HuH-7.5 (cell line): ENCODE results near the gene SYT12.

Experiments
- DNase-seq: peaks from one replicate; pipeline ENCODE4 v3.0.0; 2011; ENCODE audit warnings: low spot score

Gene SYT12

GRCh38 chr11:67027943-67028542 lies 5.1 kb downstream of the SYT12 start:
- DNase-seq = no peak

GRCh38 chr11:67029146-67029545 lies 6.2 kb downstream of the SYT12 start:
- no peak for DNase-seq

- DNase-seq = no peak
These were observed 8.0 kb downstream of the SYT12 start for GRCh38 chr11:67030976-67031375.

- no peak for DNase-seq
These were observed 9.0 kb downstream of the SYT12 start for GRCh38 chr11:67031791-67032561.

DNA sequence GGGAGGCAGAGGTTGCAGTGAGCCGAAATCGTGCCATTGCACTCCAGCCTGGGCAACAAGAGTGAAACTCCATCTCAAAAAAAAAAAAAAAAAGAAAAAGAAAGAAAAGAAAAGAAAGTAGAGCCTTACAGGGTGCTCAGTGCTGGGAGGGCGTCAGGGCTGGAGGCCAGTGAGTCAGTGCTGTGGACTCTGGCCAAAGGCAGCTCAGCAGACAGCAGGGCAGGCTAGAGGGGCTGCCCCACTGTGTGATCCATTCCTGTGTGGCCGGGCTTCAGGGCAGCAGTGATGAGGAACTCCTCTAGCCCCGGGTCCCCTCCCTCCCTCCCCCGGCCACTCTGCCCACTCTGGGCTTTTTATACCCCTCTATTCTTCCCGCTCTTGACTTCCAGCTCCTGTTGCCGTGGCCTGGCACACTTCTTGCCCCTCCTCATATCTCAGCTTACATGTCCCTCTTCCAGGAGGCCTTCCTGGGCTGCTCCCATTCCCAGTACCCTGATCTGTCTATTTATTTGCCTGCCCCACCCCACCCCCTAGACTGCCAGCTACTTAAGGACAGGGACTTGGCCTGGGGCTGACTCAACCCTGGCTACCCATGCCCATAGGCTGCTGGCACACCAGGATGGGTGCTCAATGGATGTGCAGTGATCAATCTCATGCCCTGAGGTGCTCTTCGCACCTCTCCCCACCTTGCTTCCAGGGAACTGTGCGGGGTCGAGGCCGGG lies 10.1 kb downstream of the SYT12 start:
- DNase-seq = no peak

DNA sequence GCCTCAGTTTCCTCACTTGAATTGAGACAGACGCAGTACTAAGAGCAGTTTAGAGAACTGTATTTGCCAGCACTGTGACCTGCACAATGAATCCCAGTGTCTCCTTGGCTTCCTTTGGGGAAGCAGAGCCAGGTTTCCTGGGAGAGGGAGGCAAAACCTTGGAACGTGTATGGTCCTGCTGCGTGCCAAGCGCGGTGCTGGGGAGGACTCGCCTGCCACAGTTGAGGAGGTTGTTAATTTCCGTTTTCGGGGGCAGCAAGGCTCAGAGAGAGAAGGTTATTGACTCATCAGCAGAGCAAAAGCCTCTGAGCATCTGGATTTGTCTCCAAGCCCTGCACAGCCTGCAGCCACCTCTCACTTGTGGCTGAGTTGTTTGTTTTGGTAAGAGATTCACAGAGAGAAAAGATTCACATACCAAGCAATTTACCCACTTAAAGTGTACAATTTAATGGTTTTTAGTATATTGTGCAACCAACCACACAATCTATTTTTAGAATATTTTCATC lies 10.8 kb downstream of the SYT12 start:
- DNase-seq = peak; percentile 61

GRCh38 chr11:67034350-67034749 lies 11.4 kb downstream of the SYT12 start:
- no peak for DNase-seq

DNA sequence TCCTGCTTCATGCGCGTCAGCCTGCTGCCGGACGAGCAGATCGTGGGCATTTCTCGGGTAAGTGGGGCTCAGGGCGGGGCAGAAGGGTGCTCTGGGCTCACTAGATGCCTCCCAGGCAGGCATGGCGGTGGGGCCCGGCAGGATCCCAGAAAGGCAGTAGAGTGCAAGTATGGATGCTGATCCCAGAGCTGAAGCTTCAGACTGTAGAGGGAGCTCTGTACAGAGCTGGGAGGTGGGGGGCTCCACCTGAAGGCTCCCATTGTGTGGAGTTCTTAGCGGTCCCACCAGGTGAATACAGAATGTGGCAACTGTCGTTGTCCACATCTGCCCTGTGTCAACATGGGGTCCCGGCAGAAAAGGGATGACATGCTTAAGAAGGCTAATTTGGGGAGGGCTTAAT lies 17.2 kb downstream of the SYT12 start:
- no peak for DNase-seq

GRCh38 chr11:67041602-67042001 lies 18.7 kb downstream of the SYT12 start:
- peak; percentile 99 for DNase-seq

DNA sequence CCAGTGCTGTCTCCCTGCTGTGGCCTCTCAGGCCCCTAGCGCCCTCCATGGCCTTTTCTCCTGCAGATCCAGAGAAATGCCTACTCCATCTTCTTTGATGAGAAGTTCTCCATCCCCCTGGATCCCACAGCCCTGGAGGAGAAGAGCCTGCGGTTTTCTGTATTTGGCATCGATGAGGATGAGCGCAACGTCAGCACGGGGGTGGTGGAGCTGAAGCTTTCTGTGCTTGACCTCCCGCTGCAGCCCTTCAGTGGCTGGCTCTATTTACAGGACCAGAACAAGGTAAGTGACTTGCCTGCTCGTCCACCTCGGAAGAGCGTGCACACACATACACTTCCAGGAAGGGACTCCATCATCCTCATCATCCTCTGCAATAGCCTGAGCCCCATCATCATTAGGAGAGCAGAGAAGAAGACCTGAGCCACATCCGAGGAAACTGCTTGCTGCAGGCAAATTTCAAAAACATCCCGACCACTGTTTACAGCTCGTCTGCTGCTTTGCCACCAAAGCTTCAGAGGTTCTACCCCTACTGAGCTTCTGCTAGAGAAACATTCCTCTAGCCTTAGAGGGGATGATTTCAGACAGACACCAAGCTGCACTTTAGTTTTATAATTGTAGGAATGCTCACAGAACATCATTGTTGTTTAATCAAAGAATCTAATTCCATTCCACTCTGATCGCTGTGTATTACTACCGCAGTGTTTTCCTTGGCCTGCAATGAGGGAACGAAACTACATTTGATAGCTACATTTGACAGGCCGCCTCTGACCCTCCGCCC lies 20.8 kb downstream of the SYT12 start:
- DNase-seq = no peak

DNA sequence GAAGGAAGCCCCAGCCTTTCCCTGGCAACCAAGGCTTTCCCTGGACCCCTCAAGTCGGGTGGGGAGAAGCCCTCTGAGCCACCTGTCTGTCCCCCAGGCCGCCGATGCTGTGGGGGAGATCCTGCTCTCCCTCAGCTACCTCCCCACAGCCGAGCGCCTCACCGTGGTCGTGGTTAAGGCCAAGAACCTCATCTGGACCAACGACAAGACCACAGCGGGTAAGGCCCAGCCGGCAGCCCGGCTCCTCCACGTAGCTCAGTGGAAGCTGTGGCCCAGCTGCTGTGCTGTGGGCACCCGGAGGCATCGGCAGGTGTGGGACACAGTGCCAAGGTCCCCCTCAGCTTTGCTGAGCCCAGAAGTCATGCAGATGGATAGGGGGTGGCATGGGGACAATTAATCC lies 21.6 kb downstream of the SYT12 start:
- DNase-seq = no peak

- no peak for DNase-seq
These were observed 22.4 kb downstream of the SYT12 start for GRCh38 chr11:67045314-67045713.

DNA sequence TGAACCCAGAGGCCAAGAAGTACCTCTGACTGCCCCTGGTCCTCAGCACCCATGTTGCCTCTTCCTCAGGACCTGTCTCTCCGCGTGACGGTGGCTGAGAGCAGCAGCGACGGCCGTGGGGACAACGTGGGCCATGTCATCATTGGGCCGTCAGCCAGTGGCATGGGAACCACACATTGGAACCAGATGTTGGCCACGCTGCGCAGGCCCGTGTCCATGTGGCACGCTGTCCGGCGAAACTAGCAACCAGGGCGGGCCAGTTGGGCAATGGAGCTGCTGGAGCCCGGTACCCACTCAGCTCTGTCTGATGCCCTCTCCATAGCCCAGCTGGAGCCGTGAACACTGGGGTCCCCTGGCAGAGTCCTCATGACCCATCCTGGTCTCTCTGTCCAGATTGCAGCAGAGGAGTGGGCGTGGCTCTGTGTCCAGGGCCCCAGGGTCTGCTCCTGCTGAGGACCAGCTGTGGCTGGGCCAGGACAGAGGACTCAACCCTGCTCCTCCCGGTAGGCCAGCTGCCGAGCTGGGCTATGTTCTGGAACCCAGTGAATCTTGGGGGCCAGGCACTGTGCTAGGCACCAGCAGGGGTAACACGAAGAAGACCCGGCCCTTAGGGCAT lies 25.7 kb downstream of the SYT12 start:
- no peak for DNase-seq

- DNase-seq = peak; percentile 85
These were observed 27.2 kb downstream of the SYT12 start for GRCh38 chr11:67050139-67050538.

DNA sequence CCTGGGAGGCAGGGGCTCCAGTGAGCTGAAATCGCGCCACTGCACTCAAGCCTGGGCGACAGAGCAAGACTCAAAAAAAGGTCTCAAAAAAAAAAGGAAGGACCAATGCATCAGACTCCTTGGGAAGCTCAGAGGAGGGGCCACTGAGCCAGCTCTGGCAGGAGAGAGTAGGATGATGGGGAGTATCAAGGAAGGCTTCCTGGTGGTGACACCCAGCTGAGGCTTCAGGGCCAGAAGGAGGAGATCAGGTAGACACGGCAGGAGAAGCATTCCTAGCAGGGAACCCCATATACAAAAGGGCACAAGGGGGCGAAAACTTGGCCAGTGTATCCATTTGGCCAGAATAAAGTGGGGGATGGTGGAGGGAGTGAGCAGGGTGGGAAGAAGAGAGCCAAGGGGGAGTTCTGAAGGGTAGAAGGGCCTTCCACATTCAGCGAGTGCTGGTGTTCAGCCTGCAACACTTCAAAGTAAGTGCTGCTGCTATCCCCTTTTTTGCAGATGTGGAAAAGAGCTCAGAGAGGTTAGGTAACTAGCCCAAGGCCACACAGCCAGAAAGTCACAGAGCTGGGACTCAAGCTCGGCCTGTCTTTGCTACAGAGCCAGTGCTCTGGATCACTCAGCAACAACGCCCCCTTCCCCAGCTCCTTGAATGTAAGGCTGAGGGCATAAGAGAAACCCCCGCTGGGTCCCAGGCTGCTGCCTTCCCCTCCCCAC lies 28.4 kb downstream of the SYT12 start:
- DNase-seq = no peak

DNA sequence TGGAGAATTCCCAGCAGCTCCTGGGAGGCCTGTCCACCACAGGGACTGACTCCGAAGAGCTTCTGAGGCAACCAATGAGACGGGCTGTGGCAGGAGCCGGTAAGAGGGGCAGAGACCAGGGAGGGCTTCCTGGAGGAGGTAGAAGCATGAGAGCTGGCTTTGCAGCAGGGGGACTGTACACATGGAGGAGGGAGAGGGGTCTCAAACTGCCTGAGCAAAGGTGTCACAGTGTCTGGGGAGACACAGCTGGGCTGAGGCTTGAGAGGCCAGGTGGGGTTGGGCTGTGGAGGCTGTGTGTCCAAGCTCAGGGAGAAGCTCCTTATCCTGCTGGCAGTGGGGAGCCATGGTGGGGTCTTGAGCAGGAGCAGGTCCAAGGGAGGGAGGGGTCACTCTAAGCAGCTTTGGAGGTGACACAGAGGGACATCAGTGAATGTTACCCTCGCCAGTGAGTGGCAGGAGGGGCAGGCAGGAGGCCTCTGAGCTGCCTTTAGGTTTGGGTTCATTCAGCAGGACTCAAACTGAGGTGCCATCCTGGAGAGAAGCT lies 29.1 kb downstream of the SYT12 start:
- DNase-seq = no peak

DNA sequence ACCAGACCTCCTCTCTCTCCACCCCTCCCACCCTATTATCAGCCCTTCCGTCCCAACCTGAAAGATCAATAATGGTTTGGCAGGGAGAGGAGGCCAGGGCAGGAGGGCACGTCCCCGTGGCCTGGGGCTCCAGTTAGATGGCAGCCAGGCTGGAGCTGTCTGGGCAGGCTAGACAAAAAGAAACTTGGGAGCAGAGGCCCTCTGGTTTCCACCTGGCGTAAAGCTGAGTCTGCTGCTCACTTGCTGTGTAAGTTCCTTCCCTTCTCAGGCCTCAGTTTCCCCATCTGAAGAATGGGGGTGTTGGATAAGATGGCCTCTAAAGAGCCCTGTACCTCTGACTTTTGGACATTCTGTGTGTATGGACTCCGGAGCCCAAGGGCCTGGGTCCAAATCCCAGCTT lies 30.0 kb downstream of the SYT12 start:
- peak; percentile 82 for DNase-seq

- peak; percentile 100 for DNase-seq
These were observed 31.0 kb downstream of the SYT12 start for GRCh38 chr11:67053896-67054329.

DNA sequence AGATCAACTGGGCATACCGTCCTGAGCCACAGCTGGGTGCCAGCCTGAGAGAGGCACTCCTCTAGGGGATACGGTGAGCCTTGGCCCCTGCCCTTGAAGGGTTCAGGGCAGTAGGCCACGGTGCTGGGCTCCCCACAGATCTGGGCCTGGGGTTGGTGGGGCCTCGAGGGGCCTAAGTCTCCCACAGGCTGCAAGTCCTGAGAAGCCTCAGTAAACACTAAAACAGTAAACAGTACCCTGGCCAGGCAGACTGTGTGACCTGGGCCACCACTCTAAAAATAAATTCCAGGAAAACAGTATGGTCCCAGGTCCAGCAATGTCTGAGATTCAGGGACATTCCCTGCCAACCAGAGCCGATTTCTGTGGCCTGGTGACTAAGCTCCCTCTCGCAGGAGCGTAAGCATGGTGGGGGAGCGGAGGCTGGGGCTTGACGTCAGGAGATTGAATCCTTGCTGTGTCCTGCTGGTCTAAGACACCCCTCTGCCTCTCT lies 31.5 kb downstream of the SYT12 start:
- peak; percentile 96 for DNase-seq

DNA sequence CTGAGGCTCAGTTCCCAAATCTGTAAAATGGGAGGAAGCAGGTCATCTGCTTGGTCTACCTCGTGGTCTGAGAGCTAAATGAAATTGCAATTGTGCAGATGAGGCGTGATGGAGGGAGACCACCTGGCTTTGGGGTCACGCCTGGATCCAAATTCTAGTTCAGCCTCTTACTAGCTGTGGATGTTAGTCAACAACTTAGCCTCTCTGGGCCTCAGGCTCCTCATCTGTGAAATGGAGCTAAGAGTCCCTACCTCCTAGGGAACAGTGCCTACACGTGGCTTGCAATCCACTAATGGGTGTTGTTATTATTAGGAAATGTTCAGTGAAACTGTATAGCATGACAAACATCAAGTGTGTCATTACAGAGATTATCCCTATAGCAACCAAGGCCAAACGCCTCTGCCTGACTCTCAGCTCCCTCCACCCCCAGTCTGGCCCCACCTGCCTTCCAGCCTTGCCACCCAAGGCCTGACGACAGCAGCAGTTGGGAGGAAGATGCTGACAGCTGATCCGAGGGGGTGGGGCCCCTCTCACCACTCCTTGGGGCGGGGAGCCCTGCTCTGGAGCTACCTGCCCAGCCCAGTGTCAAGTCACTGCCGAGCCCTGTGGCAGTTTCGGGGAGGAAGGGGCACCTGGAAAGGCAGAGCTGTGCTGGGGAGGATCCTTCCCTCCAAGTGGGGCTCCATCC lies 32.0 kb downstream of the SYT12 start:
- DNase-seq = peak; percentile 100
